Stimulated activated memory B cell treated with anti-CD40 and anti-IgM and Interleukin-4, amounts not matched to agents 10 μg/mL and 1 μg/mL and 100 μg/mL, for 72 hours (primary cell): Measurements from ENCODE around the gene AFDN.
"Not testable (repeated sequence)": the region's sequence is repeated elsewhere in the genome, so short reads cannot be mapped to it uniquely, and the experiment has no call there.

ENCODE experiments used
- ATAC-seq: fragments of 150-1000 bp; cut with Tn5 transposase; 2 replicates; pipeline ENCODE4 v1.10.0; 2021
- H3K27ac Mint-ChIP-seq: one replicate; pipeline ENCODE4 v1.8.0; 2022; ENCODE audit warnings: mild to moderate bottlenecking, mixed read lengths
- H3K27me3 Mint-ChIP-seq: one replicate; pipeline ENCODE4 v1.8.0; 2022; ENCODE audit warnings: mixed read lengths
- H3K36me3 Mint-ChIP-seq: one replicate; pipeline ENCODE4 v1.8.0; 2022; ENCODE audit warnings: mixed read lengths
- H3K4me1 Mint-ChIP-seq: one replicate; pipeline ENCODE4 v1.8.0; 2022; ENCODE audit warnings: mixed read lengths
- H3K4me3 Mint-ChIP-seq: one replicate; pipeline ENCODE4 v1.8.0; 2022; ENCODE audit warnings: mild to moderate bottlenecking, moderate library complexity, mixed read lengths
- H3K9me3 Mint-ChIP-seq: one replicate; pipeline ENCODE4 v1.8.0; 2022; ENCODE audit warnings: mixed read lengths

Gene AFDN

GRCh38 chr6:168000198-168001028 is 173.7 kb downstream of the AFDN start:
- Mint-ChIP-seq H3K27me3 (peaks cover 35% of the 10 kb centered on the region), H3K4me3 (no peak overlapping the region), H3K4me1 (peaks cover 6% of the 10 kb centered on the region), H3K36me3 (no peaks in the 10 kb centered on the region), H3K9me3 (peaks cover 2% of the 10 kb centered on the region), H3K27ac (no peak overlapping the region)
- no peak for ATAC-seq

- H3K4me1 Mint-ChIP-seq: peaks cover 6% of the 10 kb centered on the region
- H3K27me3 Mint-ChIP-seq: peaks cover 31% of the 10 kb centered on the region
- no peak for ATAC-seq
These were observed 174.3 kb downstream of the AFDN start for GRCh38 chr6:168001029-168001332.

GRCh38 chr6:168001514-168001913 is 174.8 kb downstream of the AFDN start:
- ATAC-seq, H3K27ac Mint-ChIP-seq, H3K4me3 Mint-ChIP-seq, H3K9me3 Mint-ChIP-seq, H3K4me1 Mint-ChIP-seq, H3K36me3 Mint-ChIP-seq: not testable (repeated sequence)
- peaks cover 26% of the 10 kb centered on the region for H3K27me3 Mint-ChIP-seq

More at GRCh38 chr6:168001029-168001332, 174.3 kb downstream of the AFDN start:
- peaks cover 2% of the 10 kb centered on the region for H3K9me3 Mint-ChIP-seq
- H3K36me3 Mint-ChIP-seq: no peaks in the 10 kb centered on the region
- no peak overlapping the region for H3K4me3 Mint-ChIP-seq
- no peak overlapping the region for H3K27ac Mint-ChIP-seq

- no peaks in the 10 kb centered on the region for H3K36me3 Mint-ChIP-seq
- no peak overlapping the region for H3K27ac Mint-ChIP-seq
- H3K4me1 Mint-ChIP-seq: no peaks in the 10 kb centered on the region
- no peak for ATAC-seq
- H3K4me3 Mint-ChIP-seq: no peak overlapping the region
- H3K27me3 Mint-ChIP-seq: peaks cover 16% of the 10 kb centered on the region
- peaks cover 2% of the 10 kb centered on the region for H3K9me3 Mint-ChIP-seq
These were observed 176.1 kb downstream of the AFDN start for GRCh38 chr6:168002804-168003203.

GRCh38 chr6:168004023-168004422 is 177.3 kb downstream of the AFDN start:
- Mint-ChIP-seq H3K27me3 (peaks cover 11% of the 10 kb centered on the region), H3K36me3 (no peaks in the 10 kb centered on the region), H3K4me3 (no peak overlapping the region), H3K4me1 (no peaks in the 10 kb centered on the region), H3K27ac (no peak overlapping the region), H3K9me3 (peaks cover 5% of the 10 kb centered on the region)
- no peak for ATAC-seq

GRCh38 chr6:168004945-168005344 is 178.2 kb downstream of the AFDN start:
- no peaks in the 10 kb centered on the region for H3K36me3 Mint-ChIP-seq
- peaks cover 11% of the 10 kb centered on the region for H3K27me3 Mint-ChIP-seq
- no peaks in the 10 kb centered on the region for H3K4me1 Mint-ChIP-seq
- peaks cover 12% of the 10 kb centered on the region for H3K9me3 Mint-ChIP-seq
- no peak overlapping the region for H3K4me3 Mint-ChIP-seq
- ATAC-seq: no peak
- no peak overlapping the region for H3K27ac Mint-ChIP-seq

- Mint-ChIP-seq H3K36me3 (no peaks in the 10 kb centered on the region), H3K9me3 (peaks cover 18% of the 10 kb centered on the region), H3K4me1 (no peaks in the 10 kb centered on the region), H3K27me3 (peaks cover 9% of the 10 kb centered on the region), H3K4me3 (no peak overlapping the region), H3K27ac (no peak overlapping the region)
- no peak for ATAC-seq
These were observed 179.1 kb downstream of the AFDN start for GRCh38 chr6:168005796-168006195.

- Mint-ChIP-seq H3K27me3 (no peaks in the 10 kb centered on the region), H3K36me3 (no peaks in the 10 kb centered on the region), H3K9me3 (peaks cover 32% of the 10 kb centered on the region), H3K4me3 (no peak overlapping the region), H3K27ac (no peak overlapping the region), H3K4me1 (no peaks in the 10 kb centered on the region)
- no peak for ATAC-seq
These were observed 181.1 kb downstream of the AFDN start for GRCh38 chr6:168007592-168008338.

GRCh38 chr6:168009331-168009730 is 182.6 kb downstream of the AFDN start:
- no peaks in the 10 kb centered on the region for H3K4me1 Mint-ChIP-seq
- no peak overlapping the region for H3K4me3 Mint-ChIP-seq
- ATAC-seq: no peak
- H3K27me3 Mint-ChIP-seq: no peaks in the 10 kb centered on the region
- H3K36me3 Mint-ChIP-seq: no peaks in the 10 kb centered on the region
- no peak overlapping the region for H3K27ac Mint-ChIP-seq
- H3K9me3 Mint-ChIP-seq: peaks cover 34% of the 10 kb centered on the region

- ATAC-seq: no peak
- Mint-ChIP-seq H3K27me3 (peaks cover 9% of the 10 kb centered on the region), H3K36me3 (no peaks in the 10 kb centered on the region), H3K27ac (no peak overlapping the region), H3K4me1 (no peaks in the 10 kb centered on the region), H3K4me3 (no peak overlapping the region), H3K9me3 (peaks cover 34% of the 10 kb centered on the region)
These were observed 184.6 kb downstream of the AFDN start for GRCh38 chr6:168011291-168011690.

GRCh38 chr6:168012431-168013249 is 185.9 kb downstream of the AFDN start:
- H3K27ac Mint-ChIP-seq: no peak overlapping the region
- peaks cover 15% of the 10 kb centered on the region for H3K27me3 Mint-ChIP-seq
- ATAC-seq: no peak
- H3K4me1 Mint-ChIP-seq: no peaks in the 10 kb centered on the region
- no peaks in the 10 kb centered on the region for H3K36me3 Mint-ChIP-seq
- peaks cover 34% of the 10 kb centered on the region for H3K9me3 Mint-ChIP-seq
- no peak overlapping the region for H3K4me3 Mint-ChIP-seq

GRCh38 chr6:168013250-168013915 is 186.7 kb downstream of the AFDN start:
- Mint-ChIP-seq H3K27ac (no peak overlapping the region), H3K27me3 (peaks cover 15% of the 10 kb centered on the region), H3K9me3 (peaks cover 34% of the 10 kb centered on the region), H3K36me3 (no peaks in the 10 kb centered on the region), H3K4me3 (no peak overlapping the region), H3K4me1 (no peaks in the 10 kb centered on the region)
- ATAC-seq: no peak

- H3K9me3 Mint-ChIP-seq: peaks cover 34% of the 10 kb centered on the region
These were observed 187.7 kb downstream of the AFDN start for GRCh38 chr6:168014428-168014827.

GRCh38 chr6:168015009-168015408 is 188.3 kb downstream of the AFDN start:
- H3K4me1 Mint-ChIP-seq: no peaks in the 10 kb centered on the region
- ATAC-seq: no peak
- peaks cover 15% of the 10 kb centered on the region for H3K27me3 Mint-ChIP-seq
- no peaks in the 10 kb centered on the region for H3K36me3 Mint-ChIP-seq
- H3K4me3 Mint-ChIP-seq: no peak overlapping the region
- H3K9me3 Mint-ChIP-seq: peaks cover 31% of the 10 kb centered on the region
- H3K27ac Mint-ChIP-seq: no peak overlapping the region

More at GRCh38 chr6:168014428-168014827, 187.7 kb downstream of the AFDN start:
- H3K4me1 Mint-ChIP-seq: no peaks in the 10 kb centered on the region
- ATAC-seq: no peak
- H3K36me3 Mint-ChIP-seq: no peaks in the 10 kb centered on the region
- H3K4me3 Mint-ChIP-seq: no peak overlapping the region
- H3K27ac Mint-ChIP-seq: no peak overlapping the region
- H3K27me3 Mint-ChIP-seq: peaks cover 15% of the 10 kb centered on the region
